ENCODE measurements around the gene TGM3. TPM values are rescaled to one million over a fixed set of nuclear protein-coding genes. Genes with fewer than 3 reads are reported as not detected.

The TGM3 gene
- total and polyA plus RNA-seq, 2 experiments from 2014 or later, result 0.08 TPM; not detected in 1

GRCh38 chr20:2374346-2375125, 78.7 kb downstream of the TGM3 start (continued):
- no peak for TF ChIP-seq ZNF462 (CRISPR knock-in tag; IDR thresholded peaks at IDR 0.05)
- TF ChIP-seq EZH2 (IDR thresholded peaks at IDR 0.05; ENCODE audit: low read depth, unreplicated experiment), result no peak

DNA sequence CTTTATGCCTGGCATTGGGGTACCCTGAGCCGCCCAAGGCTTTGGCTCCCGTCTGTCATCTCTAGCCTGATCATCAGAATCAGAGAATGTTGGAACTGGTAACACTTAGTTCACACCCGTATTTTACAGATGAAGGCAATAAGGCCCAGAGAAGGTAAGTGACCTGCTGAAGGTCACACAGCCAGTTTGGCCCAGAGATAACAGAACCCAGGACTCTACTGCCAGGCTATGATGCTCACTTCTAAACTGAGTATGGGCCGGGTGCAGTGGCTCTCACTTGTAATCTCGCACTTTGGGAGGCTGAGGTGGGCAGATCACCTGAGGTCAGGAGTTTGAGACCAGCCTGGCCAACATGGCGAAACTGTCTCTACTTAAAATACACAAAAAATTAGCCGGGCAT, 83.1 kb downstream of the TGM3 start:
- Histone ChIP-seq H3K9me2 (ENCODE audit: insufficient read depth) (peaks cover 20% of the 10 kb centered on the region; the same call in 1 of the 2 replicates), H3F3A (replicated peaks; ENCODE audit: low read depth) (no peaks in the 10 kb centered on the region), H3K79me2 (replicated peaks; ENCODE audit: insufficient read depth) (no peaks in the 10 kb centered on the region), H4K20me1 (replicated peaks; ENCODE audit: insufficient read depth) (no peaks in the 10 kb centered on the region), H3K36me3 (ENCODE audit: insufficient read depth) (no peaks in the 10 kb centered on the region), H3K27me3 (ENCODE audit: insufficient read depth) (no peaks in the 10 kb centered on the region), H3K4me3 (no peak overlapping the region), H3K4me2 (peak overlapping the region; percentile 43; the same call in 1 of the 2 replicates), H3K4me1 (ENCODE audit: insufficient read depth) (no peaks in the 10 kb centered on the region), H3K27ac (ENCODE audit: low read depth) (no peak overlapping the region), H2AFZ (peak overlapping the region; percentile 52; the same call in 1 of the 2 replicates)
- H3K27ac Mint-ChIP-seq, result no peak overlapping the region
- ATAC-seq (no peak), DNase-seq (ENCODE audit: low spot score) (no peak)
- peaks cover 10% of the 10 kb centered on the region for H3K27me3 Mint-ChIP-seq (ENCODE audit: insufficient read depth, low read depth, poor library complexity)
- H3K4me3 Mint-ChIP-seq, result no peak overlapping the region
- peaks cover 11% of the 10 kb centered on the region for H3K4me1 Mint-ChIP-seq
- no peaks in the 10 kb centered on the region for H3K9me3 Mint-ChIP-seq
- no peaks in the 10 kb centered on the region for H3K36me3 Mint-ChIP-seq (ENCODE audit: low read depth)
- TF ChIP-seq CTCF (conservative IDR thresholded peaks at IDR 0.05; ENCODE audit: low read depth in 2 of 2), result no peak
- no peak for TF ChIP-seq CREB1 (CRISPR knock-in tag; IDR thresholded peaks at IDR 0.05; ENCODE audit: low read depth)
- TF ChIP-seq EZH2phosphoT487 (IDR thresholded peaks at IDR 0.05; ENCODE audit: unreplicated experiment), result no peak
- TF ChIP-seq, protein P1, sequence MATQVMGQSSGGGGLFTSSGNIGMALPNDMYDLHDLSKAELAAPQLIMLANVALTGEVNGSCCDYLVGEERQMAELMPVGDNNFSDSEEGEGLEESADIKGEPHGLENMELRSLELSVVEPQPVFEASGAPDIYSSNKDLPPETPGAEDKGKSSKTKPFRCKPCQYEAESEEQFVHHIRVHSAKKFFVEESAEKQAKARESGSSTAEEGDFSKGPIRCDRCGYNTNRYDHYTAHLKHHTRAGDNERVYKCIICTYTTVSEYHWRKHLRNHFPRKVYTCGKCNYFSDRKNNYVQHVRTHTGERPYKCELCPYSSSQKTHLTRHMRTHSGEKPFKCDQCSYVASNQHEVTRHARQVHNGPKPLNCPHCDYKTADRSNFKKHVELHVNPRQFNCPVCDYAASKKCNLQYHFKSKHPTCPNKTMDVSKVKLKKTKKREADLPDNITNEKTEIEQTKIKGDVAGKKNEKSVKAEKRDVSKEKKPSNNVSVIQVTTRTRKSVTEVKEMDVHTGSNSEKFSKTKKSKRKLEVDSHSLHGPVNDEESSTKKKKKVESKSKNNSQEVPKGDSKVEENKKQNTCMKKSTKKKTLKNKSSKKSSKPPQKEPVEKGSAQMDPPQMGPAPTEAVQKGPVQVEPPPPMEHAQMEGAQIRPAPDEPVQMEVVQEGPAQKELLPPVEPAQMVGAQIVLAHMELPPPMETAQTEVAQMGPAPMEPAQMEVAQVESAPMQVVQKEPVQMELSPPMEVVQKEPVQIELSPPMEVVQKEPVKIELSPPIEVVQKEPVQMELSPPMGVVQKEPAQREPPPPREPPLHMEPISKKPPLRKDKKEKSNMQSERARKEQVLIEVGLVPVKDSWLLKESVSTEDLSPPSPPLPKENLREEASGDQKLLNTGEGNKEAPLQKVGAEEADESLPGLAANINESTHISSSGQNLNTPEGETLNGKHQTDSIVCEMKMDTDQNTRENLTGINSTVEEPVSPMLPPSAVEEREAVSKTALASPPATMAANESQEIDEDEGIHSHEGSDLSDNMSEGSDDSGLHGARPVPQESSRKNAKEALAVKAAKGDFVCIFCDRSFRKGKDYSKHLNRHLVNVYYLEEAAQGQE (IDR thresholded peaks at IDR 0.05; ENCODE audit: unreplicated experiment), result no peak
- TF ChIP-seq ZNF114 (CRISPR knock-in tag; IDR thresholded peaks at IDR 0.05), result no peak
- no peak for TF ChIP-seq EZH2 (IDR thresholded peaks at IDR 0.05; ENCODE audit: low read depth, unreplicated experiment)
- no peak for TF ChIP-seq ZNF331 (CRISPR knock-in tag; IDR thresholded peaks at IDR 0.05; ENCODE audit: low read depth)
- TF ChIP-seq ETS1 (IDR thresholded peaks at IDR 0.05), result no peak
